Stimulated activated CD4-positive, alpha-beta T cell treated with anti-CD3 and anti-CD28 coated beads, Interleukin-12 subunit alpha, Interleukin-12 subunit beta, amount 100 ng/mL, for 24 hours (primary cell): ENCODE data around the gene AFAP1.

Experiments
- DNase-seq, 2 experiments: peaks; one replicate each; pipeline ENCODE4 v3.0.0-alpha.2; 2020; ENCODE audit warnings: low read depth in 2 of 2

The AFAP1 gene

DNA sequence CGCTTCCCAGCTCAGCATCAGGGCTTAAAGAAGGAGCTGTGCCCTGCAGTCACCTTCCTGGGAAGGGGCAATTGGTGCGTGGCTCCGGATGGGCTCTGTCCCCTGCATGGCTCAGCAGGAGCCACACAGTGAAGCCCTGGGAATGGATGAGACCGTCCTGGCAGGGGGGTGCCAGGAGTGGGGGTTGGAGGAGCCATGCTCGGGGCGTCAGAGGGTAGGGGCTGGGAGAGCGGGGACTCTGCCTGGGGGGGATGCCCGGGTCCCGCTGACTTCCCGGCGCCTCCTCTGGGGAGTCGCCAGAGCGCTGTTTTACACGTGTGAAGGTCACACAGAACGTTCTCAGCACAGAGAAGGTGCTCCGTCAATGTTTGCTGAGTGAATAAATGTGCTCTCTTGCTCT is 184.1 kb downstream of the AFAP1 start:
- no peak for DNase-seq

DNA sequence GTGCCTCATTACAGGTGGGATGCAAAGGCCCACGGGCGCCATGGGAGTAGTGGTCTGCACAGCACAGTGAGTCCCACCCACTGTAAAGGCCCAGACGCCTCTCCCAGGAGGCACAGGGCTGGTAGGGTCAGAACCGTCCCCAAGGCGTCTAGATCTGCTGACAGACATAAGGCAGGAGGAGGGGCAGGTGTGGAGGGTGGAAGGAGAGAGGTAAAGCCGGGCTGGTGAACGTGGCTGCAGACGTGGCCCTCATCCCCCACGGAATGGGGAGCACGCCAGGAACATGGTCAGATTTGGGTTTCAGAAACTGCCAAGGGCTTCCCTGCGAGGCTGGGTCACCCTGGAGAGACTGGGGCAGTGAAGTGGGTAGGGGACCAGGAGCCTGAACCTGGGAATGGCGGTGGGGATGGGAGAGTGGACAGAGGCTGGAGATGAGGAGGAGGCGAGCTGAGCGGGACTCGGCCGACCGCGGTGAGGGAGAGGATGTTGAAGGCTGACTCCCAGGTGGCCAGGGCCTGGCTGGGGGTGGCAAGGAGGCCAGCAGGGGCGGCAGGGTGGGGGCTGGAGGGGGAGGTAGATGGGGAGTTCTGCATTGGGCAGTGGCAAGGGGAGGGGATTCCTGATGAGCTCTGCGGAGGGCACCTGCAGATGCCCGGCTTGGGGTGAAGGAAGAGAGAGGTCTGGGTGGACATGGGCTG is 184.9 kb downstream of the AFAP1 start:
- DNase-seq = no peak

DNA sequence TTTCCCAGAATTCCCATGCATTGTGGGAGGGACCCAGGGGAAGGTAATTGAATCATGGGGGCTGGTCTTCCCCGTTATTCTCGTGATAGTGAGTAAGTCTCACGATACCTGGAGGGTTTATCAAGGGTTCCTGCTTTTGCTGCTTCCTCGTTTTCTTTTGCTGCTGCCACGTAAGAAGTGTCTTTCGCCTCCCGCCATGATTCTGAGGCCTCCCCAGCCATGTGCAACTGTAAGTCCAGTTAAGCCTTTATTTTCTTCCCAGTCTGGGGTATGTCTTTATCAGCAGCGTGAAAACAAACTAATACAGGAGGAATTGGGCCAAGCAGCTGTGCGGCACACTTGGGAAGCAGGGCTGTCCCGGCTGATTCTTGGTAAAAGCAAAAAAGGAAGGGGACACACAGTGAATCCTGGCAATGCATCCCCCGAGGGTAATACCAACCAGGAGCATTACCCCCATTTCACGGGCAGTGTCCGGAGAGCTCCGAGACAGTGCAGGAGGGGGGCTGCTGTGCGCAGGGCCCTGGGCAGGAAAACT is 185.7 kb downstream of the AFAP1 start:
- DNase-seq = no peak

DNA sequence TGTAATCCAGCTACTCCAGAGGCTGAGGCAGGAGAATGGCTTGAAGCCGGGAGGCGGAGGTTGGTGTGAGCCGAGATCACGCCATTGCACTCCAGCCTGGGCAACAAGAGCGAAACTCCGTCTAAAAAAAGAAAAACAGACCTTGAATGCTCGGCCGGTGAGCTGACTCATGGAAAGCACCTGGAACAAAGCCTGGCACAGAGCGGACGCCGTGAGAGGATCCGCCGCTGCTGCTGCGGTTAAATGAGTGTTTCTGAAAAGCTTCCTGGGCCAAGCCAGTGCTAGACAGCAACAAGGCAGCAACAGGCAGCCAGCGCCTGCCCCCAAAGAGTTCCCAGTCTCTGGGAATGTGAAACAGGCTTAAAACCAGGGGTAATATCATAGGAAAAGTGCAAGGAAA is 186.4 kb downstream of the AFAP1 start:
- DNase-seq = no peak

DNA sequence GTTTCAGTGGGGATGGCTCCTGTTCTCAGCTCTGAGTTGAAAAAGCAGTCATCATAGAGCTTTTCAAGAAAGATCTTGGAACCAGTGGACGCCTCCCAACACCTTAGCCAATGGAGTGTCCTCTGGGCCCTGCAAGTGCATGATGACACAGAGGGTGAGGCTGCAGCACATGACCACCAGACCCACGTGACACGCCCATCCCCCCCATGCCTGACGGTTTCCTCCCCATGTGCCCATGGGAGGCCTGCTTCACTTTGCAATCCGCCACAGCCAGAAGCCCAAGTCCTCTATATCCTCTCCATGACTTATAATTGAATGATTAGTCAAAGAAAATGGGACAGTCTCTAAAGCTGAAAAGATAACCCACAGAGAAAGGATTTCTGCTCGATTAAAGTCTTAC is 187.0 kb downstream of the AFAP1 start:
- no peak for DNase-seq

DNA sequence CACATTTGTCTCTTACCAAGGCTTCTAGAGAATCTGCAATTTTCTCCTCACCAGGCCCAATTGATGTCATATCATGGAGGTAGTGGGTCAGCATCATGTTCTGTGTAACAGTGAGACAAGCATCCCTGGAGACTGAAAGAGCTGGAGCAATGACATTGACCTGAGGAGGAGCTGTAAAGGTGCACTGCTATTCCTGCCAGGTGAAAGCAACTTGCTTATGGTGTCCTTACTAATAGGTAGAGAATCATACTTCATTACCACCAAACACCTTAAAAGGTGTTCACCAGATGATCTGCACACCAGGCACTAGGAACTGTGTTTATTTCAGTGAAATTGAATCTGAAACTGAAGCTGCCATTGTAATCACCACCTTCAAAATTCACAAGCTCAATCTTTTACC is 188.7 kb downstream of the AFAP1 start:
- no peak for DNase-seq

DNA sequence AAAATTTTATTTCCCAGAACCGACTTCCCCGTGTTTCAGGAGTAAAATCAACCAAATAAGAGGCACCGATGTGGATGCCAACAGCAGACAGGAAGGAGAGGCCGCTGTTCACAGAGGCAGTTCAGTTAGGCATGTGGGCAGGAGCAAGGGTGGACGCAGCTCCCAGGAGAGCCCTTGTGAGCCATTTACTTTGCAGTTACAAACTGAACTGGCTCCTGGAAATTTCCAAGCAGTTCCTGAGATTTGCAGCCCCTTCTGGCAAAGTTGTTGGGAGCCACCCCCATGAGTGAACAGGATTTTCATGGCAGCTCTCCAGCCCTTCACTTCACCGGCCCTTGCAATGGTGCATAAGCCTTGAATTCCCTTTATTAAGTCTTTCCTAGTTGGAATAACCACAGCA is 189.1 kb downstream of the AFAP1 start:
- no peak for DNase-seq

DNA sequence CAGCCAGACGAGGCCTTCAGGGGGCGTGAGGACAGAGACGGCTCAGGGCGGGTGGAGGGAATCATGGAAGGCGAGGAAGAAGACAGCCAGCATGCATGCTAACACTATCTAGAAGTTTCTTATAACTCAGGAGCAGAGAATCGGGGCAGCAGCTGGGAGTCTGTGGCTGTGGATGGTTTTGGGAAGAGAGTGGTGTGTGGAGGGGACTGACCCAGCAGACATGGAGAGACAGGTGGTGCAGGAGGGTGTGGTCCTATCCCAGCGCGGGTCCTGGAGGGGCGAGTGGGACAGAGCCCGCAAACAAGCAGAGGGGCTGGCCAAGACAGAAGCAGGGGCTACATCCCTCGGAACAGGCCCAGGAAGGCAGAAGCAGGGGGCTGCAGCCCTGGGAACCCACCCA is 192.1 kb downstream of the AFAP1 start:
- DNase-seq = no peak

DNA sequence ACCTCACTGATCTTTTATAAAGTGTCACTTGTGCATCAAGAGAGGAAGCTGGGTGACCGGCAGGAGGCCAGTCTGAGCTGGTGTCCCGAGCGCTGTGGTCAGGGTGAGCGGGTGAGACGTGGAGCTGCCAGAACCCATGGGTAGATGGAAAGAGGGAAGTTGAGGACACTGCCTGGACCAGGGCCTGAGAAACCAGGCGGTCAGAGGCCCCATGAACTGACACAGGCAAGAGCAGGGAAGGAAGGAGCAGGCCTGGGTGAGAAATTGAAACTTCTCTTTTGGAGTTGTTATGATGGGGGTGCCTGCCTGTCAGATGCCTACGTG is 192.6 kb downstream of the AFAP1 start:
- DNase-seq = no peak

DNA sequence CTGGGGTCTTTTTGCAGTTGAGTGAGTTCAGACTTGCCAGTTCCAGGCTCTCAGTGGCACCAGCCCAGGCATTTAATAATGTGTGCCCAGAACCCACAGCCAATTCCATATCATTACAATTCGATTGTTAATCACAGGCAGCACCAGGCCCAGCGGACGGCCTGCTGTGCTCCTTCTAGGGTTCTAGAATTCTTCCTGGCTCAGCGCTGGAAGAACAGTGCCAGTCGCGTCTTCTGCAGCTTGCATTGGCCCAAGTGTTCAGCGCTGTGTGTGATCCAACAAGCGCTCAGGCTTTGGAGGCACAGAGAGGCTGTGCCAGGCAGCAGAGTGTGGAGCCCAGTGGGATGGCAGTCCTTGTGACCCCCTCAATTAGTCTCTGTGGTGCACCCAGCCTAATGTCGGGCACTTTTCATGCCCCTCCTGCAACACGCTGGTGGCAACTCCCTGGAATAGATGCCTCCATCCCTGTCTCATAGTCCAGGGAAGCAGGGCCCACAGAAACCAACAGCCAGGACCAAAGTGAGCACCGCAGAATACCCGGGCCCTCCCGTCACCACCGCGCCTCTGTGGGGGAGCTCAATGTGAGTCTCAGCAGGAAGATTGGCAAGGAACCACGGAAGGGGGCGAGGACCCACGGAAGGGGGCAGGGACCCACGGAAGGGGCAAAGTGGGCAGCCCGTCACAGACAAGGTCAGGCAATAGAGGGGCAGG is 193.2 kb downstream of the AFAP1 start:
- no peak for DNase-seq

DNA sequence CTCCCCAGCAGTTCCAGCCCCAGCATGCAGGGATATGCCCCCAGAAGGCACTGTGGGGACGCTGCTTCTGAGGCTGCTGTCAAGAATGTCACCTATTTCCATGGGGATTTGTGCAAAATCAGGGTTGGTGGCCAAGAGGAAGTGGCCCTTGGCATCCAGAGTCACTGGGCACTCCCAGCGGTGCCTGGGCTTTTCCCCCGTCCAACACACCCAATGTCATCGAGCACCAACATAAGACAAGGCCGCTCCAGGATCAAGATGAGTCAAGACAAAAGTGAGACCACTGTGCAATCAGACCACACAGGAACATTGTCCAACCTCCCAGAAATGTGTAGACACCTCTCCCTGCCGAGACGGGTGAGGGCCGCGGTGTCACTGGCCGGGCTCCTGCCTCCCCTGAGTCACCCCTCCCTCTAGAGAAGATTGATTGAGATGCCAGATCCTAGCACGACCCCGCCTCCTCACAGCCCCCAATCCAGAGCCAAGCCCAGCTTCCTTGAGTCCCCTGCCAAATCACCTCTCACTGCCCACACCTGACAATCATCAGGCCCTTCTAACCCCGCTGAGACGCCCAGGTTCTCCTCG is 194.3 kb downstream of the AFAP1 start:
- DNase-seq = no peak

DNA sequence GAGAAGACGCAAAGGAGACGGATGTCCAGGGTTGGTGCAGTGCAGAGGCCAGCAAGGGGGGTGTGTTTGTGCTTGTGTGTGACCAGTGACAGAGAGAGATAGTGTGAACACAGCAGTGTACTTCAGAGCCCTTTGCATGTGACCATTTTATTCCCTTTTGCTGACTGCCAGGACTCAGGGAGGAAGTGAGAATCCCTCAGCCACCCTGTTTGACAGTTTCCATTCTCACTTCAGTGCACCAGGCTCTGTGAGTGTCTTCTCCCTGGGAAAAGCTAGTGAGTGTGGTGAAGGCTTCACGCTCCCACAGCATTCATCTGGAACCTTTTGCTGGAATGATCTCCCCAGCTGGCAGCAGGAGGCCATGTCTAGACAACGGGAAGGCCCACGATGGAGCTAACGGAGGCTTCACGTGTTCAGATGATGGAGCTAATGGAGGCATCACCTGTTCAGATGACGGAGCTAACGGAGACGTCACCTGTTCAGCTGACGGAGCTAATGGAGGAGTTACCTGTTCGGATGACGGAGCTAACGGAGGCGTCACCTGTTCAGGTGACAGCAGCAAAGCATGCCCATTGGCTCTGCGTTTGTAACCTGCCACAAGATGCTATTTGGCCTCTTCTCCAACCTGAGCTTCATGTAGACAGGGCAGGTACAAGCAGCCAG is 195.4 kb downstream of the AFAP1 start:
- no peak for DNase-seq

DNA sequence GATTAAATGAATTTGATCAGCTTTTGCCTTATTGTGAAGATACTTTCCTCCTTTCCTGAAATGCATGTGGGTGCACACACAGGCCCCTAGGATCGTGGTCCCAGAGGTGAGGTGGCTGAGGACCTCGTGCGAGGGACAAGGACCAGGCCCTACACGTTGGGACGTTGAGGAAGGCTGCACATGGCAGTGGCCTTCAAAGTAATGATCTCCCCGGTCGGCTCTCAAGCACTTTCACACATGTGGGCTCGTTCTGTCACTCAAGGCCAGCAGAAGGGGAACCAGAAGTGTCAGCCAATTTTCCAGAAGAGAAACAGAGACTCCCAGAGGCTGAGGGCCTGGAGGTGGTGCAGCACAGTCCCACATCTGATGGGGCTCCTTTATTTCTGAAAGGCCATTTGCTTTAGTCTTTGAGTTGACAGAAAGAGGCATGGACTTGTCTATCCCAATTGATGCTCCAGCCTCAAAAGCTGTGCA is 196.8 kb downstream of the AFAP1 start:
- DNase-seq = no peak

DNA sequence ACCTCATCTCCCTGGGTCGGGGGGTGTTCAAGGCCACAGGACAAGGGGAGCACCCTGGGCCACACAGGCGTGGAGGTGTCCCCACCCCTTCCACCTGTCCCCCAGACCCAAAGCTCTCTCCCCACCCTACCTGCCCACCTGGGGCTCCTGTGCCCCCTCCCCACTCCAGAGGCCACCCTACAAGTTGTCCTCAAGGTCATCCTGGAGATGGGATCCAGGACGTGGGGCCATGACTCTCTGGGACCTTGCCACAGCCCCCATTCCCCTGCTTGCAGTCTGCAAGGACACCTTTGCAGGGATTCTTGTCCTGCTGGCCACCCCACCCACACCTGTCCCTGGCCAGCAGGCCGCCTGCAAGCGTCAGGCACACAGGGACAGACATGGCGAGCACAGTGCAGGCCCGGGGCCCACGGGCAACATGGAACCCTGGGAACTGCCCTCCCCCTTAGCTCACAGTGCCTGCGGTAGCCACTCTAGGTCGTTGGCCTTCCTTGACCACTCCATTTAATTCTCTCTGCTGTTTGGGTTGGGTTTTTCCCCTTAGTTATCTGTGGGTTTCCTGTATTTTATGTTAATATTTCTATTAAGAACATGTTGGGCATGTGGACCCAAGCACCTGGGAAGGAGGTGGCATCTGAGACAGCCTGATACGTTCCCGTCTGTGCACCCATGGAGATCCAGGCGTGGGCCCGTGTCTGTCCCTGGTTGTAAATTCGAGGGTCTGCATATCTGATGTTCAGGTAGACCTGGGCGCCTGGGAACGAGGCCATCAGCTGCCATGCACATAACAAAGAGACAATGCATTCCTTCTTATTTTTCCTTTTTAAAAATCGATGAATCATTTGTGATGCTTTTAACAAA is 197.5 kb downstream of the AFAP1 start:
- DNase-seq = no peak

DNA sequence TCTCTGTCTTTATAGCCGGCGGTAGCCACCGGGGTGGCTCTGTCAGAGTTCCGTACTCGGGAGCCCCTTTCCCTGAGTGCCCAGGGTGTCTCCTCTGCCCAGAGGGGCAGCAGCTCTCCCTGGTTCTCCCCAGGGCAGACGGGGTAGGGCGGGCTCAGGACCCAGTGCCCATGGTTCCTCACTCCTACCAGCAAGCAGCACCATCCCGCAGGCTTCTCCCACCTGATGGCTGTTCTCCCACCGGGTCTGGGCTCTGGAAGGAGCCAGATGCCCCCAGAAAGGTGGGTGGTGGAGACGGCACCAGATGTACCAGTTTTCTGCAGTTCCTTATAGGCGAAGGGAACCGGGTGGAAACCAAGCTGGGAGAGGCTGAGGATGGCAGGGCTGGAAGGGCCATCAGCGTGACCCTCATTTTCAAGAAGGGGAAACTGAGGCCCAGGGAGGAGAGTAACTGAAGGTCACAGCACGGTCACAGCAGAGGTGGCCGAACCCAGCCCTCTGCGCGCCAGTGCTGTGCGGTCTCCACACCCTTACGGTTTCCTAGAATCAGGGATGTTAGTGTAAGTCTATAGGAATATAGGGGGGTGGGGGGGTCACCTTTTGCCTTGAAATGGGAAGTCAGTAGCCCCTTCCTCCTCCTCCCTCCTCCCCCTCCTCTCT is 198.7 kb downstream of the AFAP1 start:
- no peak for DNase-seq

DNA sequence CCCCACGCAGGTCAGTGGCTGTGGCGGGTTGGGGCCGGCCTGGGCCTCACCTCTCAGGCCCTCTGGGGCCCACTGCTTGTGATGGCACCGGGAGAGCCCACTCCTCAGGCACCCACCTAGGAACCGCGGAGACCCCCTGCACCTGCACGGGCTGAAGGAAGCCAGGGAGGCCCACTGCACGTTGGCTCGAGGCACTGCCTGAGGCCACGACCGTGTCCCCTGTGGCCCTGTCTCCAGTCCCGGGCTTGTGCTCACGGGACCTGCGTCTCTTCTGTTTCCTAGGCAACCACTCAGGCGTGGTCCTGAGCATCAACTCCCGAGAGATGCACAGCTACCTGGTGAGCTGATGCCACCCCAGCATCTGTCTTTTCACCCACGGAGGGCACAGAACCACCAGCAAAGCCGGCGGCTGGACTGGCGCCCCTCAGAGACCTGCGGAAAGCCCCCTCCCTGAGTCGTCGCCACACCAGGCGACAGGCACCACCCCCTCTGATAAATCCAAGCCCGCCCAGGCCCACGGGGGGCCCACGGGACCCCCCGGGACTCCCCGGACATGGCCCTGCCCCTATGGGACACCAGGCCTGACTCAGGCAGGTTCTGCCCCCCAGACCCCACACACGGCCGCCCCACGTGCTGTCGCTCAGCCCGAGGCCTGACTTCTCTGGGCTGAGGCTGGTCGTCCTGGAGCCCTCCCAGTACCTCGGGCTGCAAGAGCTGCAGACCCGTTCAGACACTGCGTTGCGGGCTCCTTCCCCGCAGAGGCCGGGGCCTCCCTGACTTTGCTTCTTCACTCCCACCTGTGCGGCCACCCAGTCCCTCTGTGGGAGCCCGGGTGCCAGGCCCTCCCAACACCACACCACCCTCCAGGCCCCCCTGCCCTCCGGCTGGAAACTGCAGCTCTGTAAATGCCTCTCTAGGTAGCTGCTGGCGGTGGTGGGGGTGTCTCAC is 199.5 kb downstream of the AFAP1 start:
- DNase-seq = no peak

DNA sequence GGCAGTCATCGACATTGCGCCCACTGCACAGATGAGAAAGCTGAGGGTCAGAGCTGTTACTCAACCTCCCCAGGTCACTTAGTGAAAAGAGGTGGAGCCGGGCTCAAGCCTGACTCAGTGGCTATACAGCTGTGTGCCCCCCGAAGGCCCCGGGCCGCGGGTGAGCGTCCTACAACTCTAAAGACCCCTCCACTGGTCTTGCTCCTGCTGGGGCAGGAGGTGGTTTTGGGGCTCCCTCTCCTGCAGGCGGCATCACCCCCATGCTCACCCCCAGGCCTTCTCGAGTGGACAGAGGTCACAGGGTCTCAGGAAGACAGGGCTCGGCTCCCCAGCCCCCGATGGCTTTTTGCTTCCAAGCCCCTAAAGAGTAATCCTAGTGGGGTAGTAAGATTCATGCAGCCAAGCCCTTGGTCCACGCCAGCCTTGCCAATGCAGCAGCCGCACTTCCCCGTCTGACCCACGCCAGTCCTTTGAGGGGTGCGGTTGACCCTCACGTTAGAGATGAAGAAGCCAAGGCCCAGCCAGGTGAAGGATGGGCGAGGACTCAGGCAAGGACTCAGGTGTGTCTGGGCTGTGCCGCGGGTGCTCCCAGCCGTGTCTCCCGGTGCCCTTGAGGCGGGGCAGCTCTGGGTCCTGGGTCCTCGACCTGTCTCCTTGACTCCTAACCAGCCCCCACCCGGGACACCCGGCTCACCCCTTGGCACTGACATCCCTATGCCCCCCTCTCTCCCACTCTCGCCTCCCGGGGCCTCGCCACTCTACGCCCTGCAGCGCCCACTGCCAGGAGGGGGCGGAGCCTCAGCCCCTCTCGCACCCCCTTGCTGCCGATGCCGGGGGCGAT is 200.4 kb downstream of the AFAP1 start:
- no peak for DNase-seq

DNA sequence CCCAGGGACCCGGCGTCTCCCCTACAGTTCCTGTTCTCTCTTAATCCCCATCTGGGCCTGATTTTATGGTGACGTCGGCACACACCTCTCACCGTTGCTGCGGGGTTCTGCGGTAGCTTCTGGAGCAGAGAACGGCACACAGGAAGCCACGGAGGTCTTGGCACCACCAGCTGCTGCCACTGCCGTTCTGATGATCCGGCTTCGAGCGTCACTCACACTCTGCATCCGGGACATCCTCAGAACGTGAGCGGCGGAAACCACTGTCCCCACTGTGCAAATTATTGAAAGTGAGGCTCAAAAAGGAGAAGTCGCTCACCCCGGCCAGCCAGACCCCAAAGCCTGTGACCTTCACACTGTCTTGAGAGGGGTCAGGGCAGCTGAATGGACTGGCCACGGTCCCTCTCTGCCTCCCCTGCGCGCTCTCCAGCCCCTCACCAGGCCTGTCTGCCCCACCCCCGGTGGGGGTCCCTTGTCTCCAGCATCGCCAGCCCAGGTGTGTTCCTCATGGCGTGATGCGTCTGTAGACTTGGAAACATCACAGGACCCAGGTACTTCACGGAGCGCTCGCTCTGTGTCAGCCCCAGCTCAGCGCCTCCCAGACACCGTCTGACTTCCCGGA is 201.1 kb downstream of the AFAP1 start:
- DNase-seq = no peak
